K562 (cell line): ENCODE measurements around the gene ERBB3. TPM values are rescaled to one million over a fixed set of nuclear protein-coding genes. Genes with fewer than 3 reads are reported as not detected.

Experiments used
- ATAC-seq: fragments of 200-7000 bp; cut with Tn5 transposase; 3 replicates; pipeline ENCODE4 v1.9.1; 2020; ENCODE audit warnings: moderate library complexity
- BruUV-seq: library from RNA; stranded (reverse); fragments of 400-500 nt; replicated peaks from 2 replicates; lab custom pipeline; 2021; lab: Mats Ljungman, UMichigan
- CTCF ChIA-PET: fragments of 300-600 bp; formaldehyde crosslinking; extraction: SDS; loops from one replicate; lab custom pipeline; 2021; ENCODE audit warnings: low intra/inter-chr PET ratio; lab: Yijun Ruan, JAX
- POLR2A ChIA-PET: fragments of 300-600, 350-650 bp; sonication (Branson Sonifier 250); formaldehyde crosslinking; extraction: SDS; loops from one replicate; lab custom pipeline; 2021; ENCODE audit warnings: antibody characterized with exemption, inconsistent platforms; lab: Yijun Ruan, JAX
- DNase-seq, 4 experiments: peaks; one replicate each; pipeline versions ENCODE4 v3.0.0 to v3.0.0-alpha.2; 2011 to 2018; ENCODE audit warnings: low spot score in 3 of 4, mixed read lengths in 3 of 4; ENCODE audit errors: extremely low read depth in 1 of 4
- FAIRE-seq: peaks from 2 replicates; lab custom pipeline; 2011; peaks lifted over from hg19 to GRCh38; lab: Jason Lieb, UNC
- H2AFZ ChIP-seq: 2 replicates; pipeline ENCODE4 v1.6.0; 2011; ENCODE audit warnings: low read depth, low read length, control low read depth, inconsistent platforms
- H3K27ac ChIP-seq: fragments of 200-600 bp; 3 replicates; pipeline ENCODE4 v1.8.0; 2011; ENCODE audit warnings: low read depth, mild to moderate bottlenecking, control low read depth, inconsistent platforms, low read length, moderate library complexity, mixed read lengths; ENCODE audit errors: extremely low read depth
- H3K27me3 ChIP-seq, 2 experiments: fragments of 300-600 bp in 1 of 2; 2 replicates in 1 of 2; 3 replicates in 1 of 2; pipeline versions ENCODE4 v1.6.0 to v1.8.0; 2011; ENCODE audit warnings: inconsistent platforms in 2 of 2, low read length in 2 of 2, mild to moderate bottlenecking in 1 of 2, mixed read lengths in 1 of 2, moderate library complexity in 1 of 2; ENCODE audit not compliant: control insufficient read depth in 2 of 2, insufficient read depth in 2 of 2
- H3K36me3 ChIP-seq: fragments of 300-600 bp; 3 replicates; pipeline ENCODE4 v1.8.0; 2011; ENCODE audit warnings: mild to moderate bottlenecking, low read length, inconsistent platforms; ENCODE audit not compliant: control insufficient read depth, insufficient read depth
- H3K4me1 ChIP-seq, 2 experiments: fragments of 200-600 bp in 1 of 2; replicated peaks in 1 of 2; 2 replicates in 1 of 2; 3 replicates in 1 of 2; pipeline versions ENCODE4 v1.5.1 to v1.8.0; 2011; ENCODE audit warnings: inconsistent platforms in 2 of 2, low read length in 2 of 2, mild to moderate bottlenecking in 1 of 2, mixed read lengths in 1 of 2, moderate library complexity in 1 of 2; ENCODE audit not compliant: control insufficient read depth in 2 of 2, insufficient read depth in 2 of 2
- H3K4me2 ChIP-seq: 2 replicates; pipeline ENCODE4 v1.6.1; 2011; ENCODE audit warnings: low read length, control low read depth, inconsistent platforms, mixed read lengths; ENCODE audit not compliant: insufficient read depth
- H3K4me3 ChIP-seq: fragments of 200-600 bp; sonication (generic), shearing (Covaris generic); 2 replicates; pipeline ENCODE4 v1.5.1; 2016; ENCODE audit warnings: control low read depth, inconsistent platforms
- H3K79me2 ChIP-seq: fragments of 200-600 bp; 3 replicates; pipeline ENCODE4 v1.8.0; 2011; ENCODE audit warnings: low read length, inconsistent platforms; ENCODE audit not compliant: control insufficient read depth, insufficient read depth
- H3K9ac ChIP-seq, 2 experiments: 2 replicates each; pipeline versions ENCODE4 v1.6.0 to v1.6.1; 2011; ENCODE audit warnings: low read depth in 2 of 2, low read length in 2 of 2, control low read depth in 1 of 2, inconsistent platforms in 1 of 2, mild to moderate bottlenecking in 1 of 2, mixed read lengths in 1 of 2; ENCODE audit not compliant: insufficient read depth in 1 of 2
- H3K9me1 ChIP-seq: one replicate; pipeline ENCODE4 v1.6.0; 2011; ENCODE audit warnings: inconsistent platforms, mild to moderate bottlenecking, low read length, moderate library complexity; ENCODE audit not compliant: control insufficient read depth, insufficient read depth
- H3K9me3 ChIP-seq: replicated peaks from 2 replicates; pipeline ENCODE4 v1.5.1; 2011; ENCODE audit warnings: low read depth, low read length, inconsistent platforms; ENCODE audit not compliant: control insufficient read depth, insufficient read depth
- H4K20me1 ChIP-seq: replicated peaks from 2 replicates; pipeline ENCODE4 v1.6.1; 2011; ENCODE audit warnings: low read length, inconsistent platforms, mixed read lengths; ENCODE audit not compliant: control insufficient read depth, insufficient read depth
- ADNP ChIP-seq: fragments of 200-800 bp; sonication (Bioruptor generic); IDR thresholded peaks from 2 replicates; pipeline ENCODE4 v1.6.1; 2016; ENCODE audit warnings: missing genetic modification characterization, missing compliant biosample characterization
- ATF4 ChIP-seq: fragments of 450-650 bp; formaldehyde crosslinking; IDR thresholded peaks from 2 replicates; pipeline ENCODE4 v1.4.0; 2022; ENCODE audit warnings: mild to moderate bottlenecking, moderate library complexity
- CHD2 ChIP-seq: IDR thresholded peaks from 2 replicates; pipeline ENCODE4 v1.6.1; 2011; ENCODE audit warnings: low read depth, low read length
- ZNF24 ChIP-seq: fragments of 450-650 bp; IDR thresholded peaks from 2 replicates; pipeline ENCODE4 v1.6.1; 2016
- WGBS: fragments of 100-300 bp; shearing (Covaris generic); methylation state at CpG from one replicate; pipeline ENCODE4 v1.1.6; 2016; ENCODE audit warnings: low coverage, mixed read lengths; ENCODE audit not compliant: insufficient coverage; ENCODE audit errors: missing lambda C conversion rate; 5-methylcytosine and 5-hydroxymethylcytosine counted together
- in situ Hi-C: fragments of 300-500 bp; cut with MboI; formaldehyde crosslinking; loops from 4 replicates; pipeline ENCODE4 v1.15.0; 2018; ENCODE audit warnings: inconsistent platforms, mixed read lengths
- intact Hi-C: fragments of 100-400 bp; cut with micrococcal nuclease; formaldehyde crosslinking; loops from 2 replicates; pipeline ENCODE4 v1.14.2; 2022
- polyA plus RNA-seq, 8 experiments: library from polyadenylated mRNA; depleted of rRNA in 4 of 8; stranded (reverse) in 5 of 8; unstranded in 3 of 8; fragments of >200 nt; fragmentation: Nextera tagmentation in 2 of 8; fragmentation: Illumina TruSeq in 1 of 8; extraction: Ambion mirVana in 2 of 8; extraction: Trizol in 1 of 8; gene quantifications; 2 replicates each; pipeline versions ENCODE4 v1.2.1 to v1.2.3, GENCODE V29; 2011 to 2014; ENCODE audit warnings: inconsistent platforms in 1 of 8, missing spikeins in 1 of 8
- total RNA-seq, 7 experiments: library from RNA; depleted of rRNA in 6 of 7; stranded (reverse); fragments of >200 nt in 6 of 7; fragmentation: Illumina TruSeq in 2 of 7; extraction: Trizol in 2 of 7; gene quantifications; 2 replicates each; pipeline versions ENCODE4 v1.2.1 to v1.2.3, GENCODE V29; 2011 to 2021; ENCODE audit warnings: low replicate concordance in 1 of 7

The ERBB3 gene
- total and polyA plus RNA-seq, 9 of the 15 experiments (the other 6 are each of a cell fraction or from before 2014, with no cell fraction given): 1.5 to 5.4 (median 3.8) TPM

- H3K27me3 ChIP-seq: no peaks in the 10 kb centered on the region
- H3K9ac ChIP-seq: peak overlapping the region; percentile 31 to 60; a peak in 2 of 4 replicates
- no peak for ATAC-seq
- no TSS peak for BruUV-seq
- DNase-seq: no peak
- H3K9me1 ChIP-seq: no peaks in the 10 kb centered on the region
- no peaks in the 10 kb centered on the region; the same call in 1 of the 2 replicates for H4K20me1 ChIP-seq
- no peak for FAIRE-seq
- in situ Hi-C loops (no loop called here), intact Hi-C loops (loop anchor here (2.0 to 10.0 kb wide), 4 partner anchors 99 to 213 kb away; partner anchors contain the start of genes DNAJC14, NABP2, PYM1 and RNF41)
- no peak overlapping the region for H3K4me3 ChIP-seq
- H3K9me3 ChIP-seq: no peaks in the 10 kb centered on the region
- no peak overlapping the region for H2AFZ ChIP-seq
- peaks cover 3 to 22% of the 10 kb centered on the region in 2 experiments; a peak in 3 of 5 replicates for H3K4me1 ChIP-seq
- TF ChIP-seq ADNP (tag): 0 out of 2 replicates have a peak, but pooled peaks have one; percentile 2
- no peak for TF ChIP-seq CHD2
- no peak for TF ChIP-seq ZNF24
- no peak for TF ChIP-seq ATF4 (CRISPR knock-in tag)
- H3K27ac ChIP-seq: no peak overlapping the region
- peaks cover 57% of the 10 kb centered on the region for H3K36me3 ChIP-seq
- WGBS: no CpG with 5 or more reads among the region's 1 CpG
- POLR2A ChIA-PET: interaction anchor here (1.0 to 1.9 kb wide), 7 partner anchors 11 to 301 kb away, joined by 3 to 6 read pairs (median 4); partner anchors contain the start of gene SUOX
- no peak overlapping the region for H3K4me2 ChIP-seq
- H3K79me2 ChIP-seq: peaks cover 27% of the 10 kb centered on the region
- CTCF ChIA-PET: interaction anchor here (2.1 to 2.3 kb wide), 2 partner anchors 44 to 301 kb away, joined by 10 to 20 read pairs; partner anchors contain the start of gene SUOX
Observed at GRCh38 chr12:56040151-56040550, 39.8 kb upstream of the ERBB3 start.
